ENCODE data around the gene LSAMP.

The LSAMP gene

DNA sequence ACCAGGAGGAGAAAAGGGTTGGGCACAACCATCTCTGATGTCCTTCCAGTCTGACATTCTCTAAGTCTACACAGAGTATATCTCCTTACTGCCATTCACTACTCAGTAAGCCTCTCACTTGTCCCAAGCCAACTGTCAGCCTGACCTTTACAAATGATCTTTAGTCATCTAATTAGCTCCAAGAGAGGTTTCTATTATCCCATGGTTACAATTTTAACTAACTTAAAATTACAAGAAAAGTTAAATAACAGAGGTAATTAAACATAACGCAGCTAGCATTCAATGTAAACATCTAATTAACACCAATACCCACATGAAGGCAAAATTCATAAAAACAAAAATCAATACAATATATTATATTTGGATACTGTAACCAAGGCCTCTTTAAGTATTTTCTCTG is 126.9 kb downstream of the LSAMP start:
- H3K36me3 ChIP-seq (ENCODE audit: insufficient read depth, low read length): no peaks in the 10 kb centered on the region
- H3K9ac ChIP-seq (ENCODE audit: low read depth, low read length): no peak overlapping the region
- no peaks in the 10 kb centered on the region for H3K9me3 ChIP-seq (ENCODE audit: control insufficient read depth, insufficient read depth, low read length)
- H3K4me1 ChIP-seq (ENCODE audit: insufficient read depth, low read length): no peaks in the 10 kb centered on the region; the same call in 1 of the 2 replicates

DNA sequence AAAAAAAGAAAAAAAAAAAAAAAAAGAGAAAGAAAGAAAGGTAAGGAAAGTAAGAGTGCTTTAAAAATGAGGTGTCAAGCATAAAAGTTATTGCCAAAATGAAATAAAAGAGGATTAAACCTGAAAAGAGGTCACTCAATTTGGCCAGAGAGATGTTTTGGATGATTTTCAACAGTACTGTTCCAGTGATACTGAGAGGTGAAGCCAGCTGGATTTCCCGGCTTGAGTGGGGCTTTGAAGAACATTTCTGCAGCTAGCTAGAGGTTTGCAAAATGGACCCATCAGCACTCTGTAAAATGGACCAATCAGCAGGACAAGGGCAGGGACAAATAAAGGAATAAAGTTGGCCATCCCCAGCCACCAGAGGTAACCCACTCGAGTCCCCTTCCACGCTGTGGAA is 128.5 kb downstream of the LSAMP start:
- Histone ChIP-seq H3K9ac (ENCODE audit: low read depth, low read length) (no peak overlapping the region), H3K9me3 (ENCODE audit: control insufficient read depth, insufficient read depth, low read length) (no peaks in the 10 kb centered on the region), H3K4me1 (ENCODE audit: insufficient read depth, low read length) (no peaks in the 10 kb centered on the region; the same call in 1 of the 2 replicates), H3K36me3 (ENCODE audit: insufficient read depth, low read length) (no peaks in the 10 kb centered on the region)

DNA sequence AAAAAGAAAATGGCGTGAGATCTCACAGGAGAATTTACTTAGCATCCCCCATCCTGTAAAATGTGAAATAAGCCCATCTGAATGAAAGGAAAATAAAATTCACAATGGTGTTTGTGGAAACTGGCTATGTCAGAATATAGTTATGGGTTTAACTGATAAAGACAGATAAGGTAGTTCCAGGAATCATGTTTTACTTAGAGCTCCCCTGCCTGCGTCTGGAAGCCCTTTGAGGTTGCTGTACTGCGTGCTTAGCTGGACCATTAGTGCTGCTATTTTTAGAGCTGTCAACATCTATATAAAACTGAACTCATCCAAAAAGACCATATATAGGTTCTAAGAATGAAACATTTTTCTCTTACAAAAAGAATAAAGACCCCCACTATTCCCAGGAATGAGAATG is 130.8 kb downstream of the LSAMP start:
- Histone ChIP-seq H3K4me1 (ENCODE audit: insufficient read depth, low read length) (no peaks in the 10 kb centered on the region; the same call in 1 of the 2 replicates), H3K36me3 (ENCODE audit: insufficient read depth, low read length) (no peaks in the 10 kb centered on the region), H3K9ac (ENCODE audit: low read depth, low read length) (no peak overlapping the region), H3K9me3 (ENCODE audit: control insufficient read depth, insufficient read depth, low read length) (no peaks in the 10 kb centered on the region)

DNA sequence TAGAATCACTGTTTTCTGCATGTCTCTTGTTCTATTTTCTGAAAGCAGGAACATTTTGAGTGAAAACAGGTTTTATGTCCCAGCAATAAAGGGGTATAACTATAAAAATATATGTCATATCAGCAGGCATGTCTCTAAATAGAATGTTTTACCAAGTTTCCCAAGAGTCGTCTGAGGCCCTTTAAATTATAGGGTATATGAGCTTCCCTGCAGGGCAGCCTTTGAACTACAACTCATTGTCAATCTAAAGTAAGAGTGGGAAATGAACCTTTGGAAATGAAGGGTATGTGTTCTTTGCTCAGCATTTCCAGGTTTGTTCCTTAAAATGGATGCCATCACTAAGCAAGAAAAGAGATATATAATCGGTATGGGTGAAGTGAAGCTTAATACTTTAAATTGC is 138.6 kb downstream of the LSAMP start:
- Histone ChIP-seq H3K36me3 (ENCODE audit: insufficient read depth, low read length) (no peaks in the 10 kb centered on the region), H3K9ac (ENCODE audit: low read depth, low read length) (no peak overlapping the region), H3K9me3 (ENCODE audit: control insufficient read depth, insufficient read depth, low read length) (no peaks in the 10 kb centered on the region), H3K4me1 (ENCODE audit: insufficient read depth, low read length) (no peaks in the 10 kb centered on the region; the same call in 1 of the 2 replicates)

DNA sequence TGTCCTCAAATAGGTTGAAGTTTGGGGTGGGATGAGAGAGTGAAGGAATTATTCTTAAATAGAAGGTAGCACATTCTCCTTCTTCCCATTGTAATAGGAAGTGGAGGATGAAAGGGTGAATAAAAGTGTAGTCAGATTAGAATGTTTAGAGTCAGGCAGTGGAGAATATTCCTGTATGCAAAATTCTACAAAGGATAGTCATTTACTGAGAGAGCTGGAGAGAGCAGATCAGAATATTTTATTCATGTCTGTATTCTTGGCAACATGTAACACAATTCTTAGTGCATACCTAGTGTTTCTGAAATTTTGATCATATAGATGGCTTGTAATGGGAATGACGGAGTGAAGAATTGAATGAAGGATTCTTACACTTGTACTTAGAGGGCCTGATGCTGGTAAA is 139.1 kb downstream of the LSAMP start:
- Histone ChIP-seq H3K9ac (ENCODE audit: low read depth, low read length) (no peak overlapping the region; the same call in 1 of the 2 replicates), H3K4me1 (ENCODE audit: insufficient read depth, low read length) (no peaks in the 10 kb centered on the region; the same call in 1 of the 2 replicates), H3K36me3 (ENCODE audit: insufficient read depth, low read length) (no peaks in the 10 kb centered on the region), H3K9me3 (ENCODE audit: control insufficient read depth, insufficient read depth, low read length) (no peaks in the 10 kb centered on the region)

DNA sequence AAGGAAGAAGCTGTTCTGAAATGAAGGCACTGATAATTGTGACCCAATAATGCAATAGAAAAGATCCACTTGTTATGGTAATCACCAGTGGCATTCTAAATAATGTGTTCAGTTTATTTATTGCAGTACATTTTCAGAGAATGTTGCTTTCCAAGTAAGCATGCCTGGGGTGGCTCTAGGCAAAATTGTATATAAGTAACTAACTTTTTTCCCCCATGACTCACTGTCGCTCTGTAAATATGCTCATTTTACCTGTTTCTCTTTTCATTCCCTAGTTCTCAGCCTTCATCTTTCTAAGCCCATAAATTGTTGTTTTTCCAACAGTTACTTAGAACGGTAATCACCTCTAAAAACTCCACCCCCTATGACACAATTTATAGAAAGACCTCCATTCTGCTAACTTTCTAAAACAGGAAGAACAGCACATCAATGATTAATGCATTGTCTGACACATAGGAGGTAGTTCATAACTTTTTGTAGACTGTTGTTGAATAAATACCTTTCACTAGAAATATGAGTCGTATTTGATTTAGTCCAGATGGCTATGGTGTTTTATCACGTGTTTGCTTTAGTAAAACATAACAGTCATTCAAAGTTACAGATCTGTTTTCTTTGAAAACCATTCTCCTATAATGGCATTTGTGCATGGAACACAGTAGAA is 143.1 kb downstream of the LSAMP start:
- Histone ChIP-seq H3K9ac (ENCODE audit: low read depth, low read length) (no peak overlapping the region), H3K4me1 (ENCODE audit: insufficient read depth, low read length) (peaks cover 5% of the 10 kb centered on the region), H3K9me3 (ENCODE audit: control insufficient read depth, insufficient read depth, low read length) (no peaks in the 10 kb centered on the region), H3K36me3 (ENCODE audit: insufficient read depth, low read length) (no peaks in the 10 kb centered on the region)

DNA sequence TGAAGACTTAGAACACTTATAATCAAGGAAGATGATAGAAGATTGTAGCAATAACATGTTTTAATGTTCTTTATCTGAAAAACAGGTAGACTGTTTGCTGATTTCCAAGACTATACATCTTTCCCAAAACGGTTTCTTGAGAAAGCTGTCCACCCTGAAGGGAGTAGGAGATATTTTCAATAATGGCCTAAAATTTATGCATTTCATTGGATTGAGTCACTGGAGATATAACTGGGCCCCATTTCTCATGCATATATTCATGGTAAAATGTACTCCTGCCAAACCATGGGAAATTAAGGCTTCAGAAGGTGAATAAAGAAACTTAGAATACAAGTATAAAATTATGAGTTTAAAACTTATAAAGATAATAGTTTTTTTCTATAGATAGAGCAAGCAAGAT is 143.9 kb downstream of the LSAMP start:
- H3K36me3 ChIP-seq (ENCODE audit: insufficient read depth, low read length): no peaks in the 10 kb centered on the region
- peaks cover 5% of the 10 kb centered on the region; the same call in 1 of the 2 replicates for H3K4me1 ChIP-seq (ENCODE audit: insufficient read depth, low read length)
- no peak overlapping the region for H3K9ac ChIP-seq (ENCODE audit: low read depth, low read length)
- H3K9me3 ChIP-seq (ENCODE audit: control insufficient read depth, insufficient read depth, low read length): no peaks in the 10 kb centered on the region

DNA sequence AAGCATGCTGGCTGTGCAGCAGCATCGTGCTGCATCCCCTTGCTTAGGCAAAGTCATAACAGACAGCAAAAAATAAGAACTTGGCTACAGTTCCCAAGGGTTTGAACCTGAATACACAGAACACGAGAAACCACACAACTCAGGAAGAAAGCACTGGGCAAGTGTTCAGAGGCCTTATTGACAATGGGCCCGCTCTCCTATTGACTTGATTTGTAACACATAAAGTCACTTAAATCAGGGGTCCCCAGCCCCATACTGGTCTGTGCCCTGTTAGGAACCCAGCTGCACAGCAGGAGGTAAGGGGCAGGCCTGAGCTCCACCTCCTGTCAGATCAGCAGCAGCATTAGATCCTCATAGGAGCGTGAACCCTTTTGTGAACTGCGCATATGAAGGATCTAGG is 145.1 kb downstream of the LSAMP start:
- Histone ChIP-seq H3K9me3 (ENCODE audit: control insufficient read depth, insufficient read depth, low read length) (no peaks in the 10 kb centered on the region), H3K4me1 (ENCODE audit: insufficient read depth, low read length) (peaks cover 5% of the 10 kb centered on the region; the same call in 1 of the 2 replicates), H3K9ac (ENCODE audit: low read depth, low read length) (no peak overlapping the region), H3K36me3 (ENCODE audit: insufficient read depth, low read length) (no peaks in the 10 kb centered on the region)

DNA sequence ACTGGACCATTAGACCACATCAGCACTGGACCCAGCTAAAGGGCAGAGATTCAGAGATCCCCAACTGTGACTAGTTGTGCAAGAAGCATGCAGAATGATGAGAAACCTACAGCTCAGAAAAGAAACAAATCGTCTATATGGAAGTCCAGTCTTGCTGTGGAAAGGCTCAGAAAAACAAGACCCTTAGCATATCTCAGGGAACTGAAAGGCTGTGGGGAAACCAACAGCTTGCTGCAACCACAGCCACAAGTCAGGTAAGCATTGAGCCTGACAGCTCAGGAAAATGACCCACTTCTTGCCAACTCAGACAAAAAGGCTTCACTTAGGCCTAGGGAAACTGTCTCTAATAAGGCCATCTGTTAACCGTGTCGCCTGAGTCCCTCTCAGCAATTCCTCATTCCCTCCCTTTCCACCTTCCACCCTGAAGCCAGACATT is 145.6 kb downstream of the LSAMP start:
- H3K9me3 ChIP-seq (ENCODE audit: control insufficient read depth, insufficient read depth, low read length): no peaks in the 10 kb centered on the region
- H3K36me3 ChIP-seq (ENCODE audit: insufficient read depth, low read length): no peaks in the 10 kb centered on the region
- H3K9ac ChIP-seq (ENCODE audit: low read depth, low read length): no peak overlapping the region
- peaks cover 5% of the 10 kb centered on the region; the same call in 1 of the 2 replicates for H3K4me1 ChIP-seq (ENCODE audit: insufficient read depth, low read length)

DNA sequence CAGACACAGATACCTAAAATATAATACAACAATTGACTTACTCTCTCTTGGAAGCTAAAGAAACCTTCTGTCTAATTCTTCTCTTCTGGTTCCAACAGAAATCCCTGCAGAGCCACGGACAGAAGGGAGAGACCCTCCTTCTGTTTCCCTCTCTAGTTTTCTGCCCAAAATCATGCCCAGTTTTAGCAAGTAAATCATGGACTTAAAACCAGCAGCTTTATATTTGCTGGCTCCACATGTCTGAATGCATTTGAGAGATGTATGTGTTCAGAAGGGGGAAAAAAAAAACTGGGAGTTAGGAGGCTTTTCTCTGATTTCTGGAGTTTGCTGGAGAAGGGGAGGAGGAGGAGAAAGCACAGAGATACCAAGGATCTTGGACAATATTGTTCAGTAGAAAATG is 147.1 kb downstream of the LSAMP start:
- peaks cover 5% of the 10 kb centered on the region; the same call in 1 of the 2 replicates for H3K4me1 ChIP-seq (ENCODE audit: insufficient read depth, low read length)

DNA sequence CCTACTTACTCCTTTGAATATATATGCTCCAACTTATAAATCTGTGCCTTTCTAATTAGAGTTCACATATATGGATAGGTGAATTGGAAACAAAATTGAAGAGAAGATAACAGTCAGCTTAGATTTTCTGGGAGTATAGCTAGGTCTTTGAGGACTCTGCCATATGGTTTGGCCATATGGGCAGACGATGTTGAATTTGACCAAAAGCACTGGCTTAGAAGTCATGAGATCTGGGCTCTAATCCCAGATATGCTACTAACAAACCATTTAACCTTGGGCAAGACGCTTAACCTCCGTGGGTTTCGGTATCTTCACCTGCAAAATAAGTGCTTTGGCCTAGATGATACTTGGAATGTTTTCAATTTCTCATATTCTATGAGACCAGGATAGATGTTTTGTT is 154.1 kb downstream of the LSAMP start:
- no peaks in the 10 kb centered on the region for H3K4me1 ChIP-seq (ENCODE audit: insufficient read depth, low read length)
- H3K9me3 ChIP-seq (ENCODE audit: control insufficient read depth, insufficient read depth, low read length): no peaks in the 10 kb centered on the region
- no peak overlapping the region for H3K9ac ChIP-seq (ENCODE audit: low read depth, low read length)
- H3K36me3 ChIP-seq (ENCODE audit: insufficient read depth, low read length): no peaks in the 10 kb centered on the region

More for the DNA sequence above, 147.1 kb downstream of the LSAMP start:
- no peak overlapping the region for H3K9ac ChIP-seq (ENCODE audit: low read depth, low read length)
- no peaks in the 10 kb centered on the region for H3K36me3 ChIP-seq (ENCODE audit: insufficient read depth, low read length)
- no peaks in the 10 kb centered on the region for H3K9me3 ChIP-seq (ENCODE audit: control insufficient read depth, insufficient read depth, low read length)

DNA sequence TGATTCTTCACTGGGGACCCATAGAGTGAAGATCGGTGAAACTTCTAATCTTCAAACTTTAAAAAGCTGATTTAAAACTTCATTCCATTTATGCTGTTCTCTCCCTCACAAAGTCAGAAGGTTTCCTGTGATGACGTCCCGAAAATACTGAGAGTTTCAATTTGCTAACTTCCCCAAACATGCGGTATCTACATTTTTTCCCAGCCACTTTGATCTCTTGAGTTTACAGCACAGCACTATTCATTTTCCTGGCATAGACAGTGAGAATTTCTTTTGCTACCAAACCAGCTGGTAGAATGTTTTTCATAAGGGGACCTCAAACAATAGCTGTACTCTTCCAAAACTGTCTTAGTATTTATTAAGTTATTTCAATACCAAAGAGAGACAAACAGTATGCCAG is 156.8 kb downstream of the LSAMP start:
- Histone ChIP-seq H3K4me1 (ENCODE audit: insufficient read depth, low read length) (no peaks in the 10 kb centered on the region), H3K9ac (ENCODE audit: low read depth, low read length) (no peak overlapping the region), H3K36me3 (ENCODE audit: insufficient read depth, low read length) (no peaks in the 10 kb centered on the region), H3K9me3 (ENCODE audit: control insufficient read depth, insufficient read depth, low read length) (no peaks in the 10 kb centered on the region)

DNA sequence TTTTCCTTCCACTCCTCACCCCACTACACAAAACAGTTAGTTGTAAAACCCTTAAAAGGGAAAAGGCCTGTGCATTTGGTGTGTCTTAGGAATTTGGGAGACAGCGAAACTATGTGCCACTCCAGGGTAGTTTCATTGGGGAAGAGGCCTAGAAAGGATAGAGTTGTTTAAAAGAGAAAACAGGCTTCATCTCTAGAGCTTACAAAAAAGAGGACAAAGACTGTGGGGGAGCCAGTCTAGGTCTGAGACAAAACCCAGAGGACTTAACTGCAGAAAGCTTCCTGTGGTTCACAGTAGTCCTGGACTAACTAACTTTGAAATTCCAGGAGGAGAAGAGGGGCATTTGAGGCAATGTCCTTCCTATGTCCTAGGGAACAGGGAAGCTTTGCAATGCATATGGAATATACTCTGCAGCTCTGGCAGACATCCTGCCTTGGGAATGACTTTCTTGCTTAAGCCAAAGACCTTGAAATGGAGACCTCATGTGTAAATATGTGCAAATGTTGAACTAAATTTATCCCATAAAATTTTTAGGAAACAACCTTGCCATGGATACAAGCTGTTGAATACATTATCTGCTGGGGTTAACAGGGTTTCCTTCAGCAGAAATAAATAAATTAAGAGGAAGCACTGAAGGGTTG is 159.4 kb downstream of the LSAMP start:
- no peaks in the 10 kb centered on the region for H3K9me3 ChIP-seq (ENCODE audit: control insufficient read depth, insufficient read depth, low read length)
- H3K9ac ChIP-seq (ENCODE audit: low read depth, low read length): no peak overlapping the region
- 0 out of 2 replicates have a peak, but pooled peaks cover under 1% of the 10 kb centered on the region for H3K4me1 ChIP-seq (ENCODE audit: insufficient read depth, low read length)
- no peaks in the 10 kb centered on the region for H3K36me3 ChIP-seq (ENCODE audit: insufficient read depth, low read length)

DNA sequence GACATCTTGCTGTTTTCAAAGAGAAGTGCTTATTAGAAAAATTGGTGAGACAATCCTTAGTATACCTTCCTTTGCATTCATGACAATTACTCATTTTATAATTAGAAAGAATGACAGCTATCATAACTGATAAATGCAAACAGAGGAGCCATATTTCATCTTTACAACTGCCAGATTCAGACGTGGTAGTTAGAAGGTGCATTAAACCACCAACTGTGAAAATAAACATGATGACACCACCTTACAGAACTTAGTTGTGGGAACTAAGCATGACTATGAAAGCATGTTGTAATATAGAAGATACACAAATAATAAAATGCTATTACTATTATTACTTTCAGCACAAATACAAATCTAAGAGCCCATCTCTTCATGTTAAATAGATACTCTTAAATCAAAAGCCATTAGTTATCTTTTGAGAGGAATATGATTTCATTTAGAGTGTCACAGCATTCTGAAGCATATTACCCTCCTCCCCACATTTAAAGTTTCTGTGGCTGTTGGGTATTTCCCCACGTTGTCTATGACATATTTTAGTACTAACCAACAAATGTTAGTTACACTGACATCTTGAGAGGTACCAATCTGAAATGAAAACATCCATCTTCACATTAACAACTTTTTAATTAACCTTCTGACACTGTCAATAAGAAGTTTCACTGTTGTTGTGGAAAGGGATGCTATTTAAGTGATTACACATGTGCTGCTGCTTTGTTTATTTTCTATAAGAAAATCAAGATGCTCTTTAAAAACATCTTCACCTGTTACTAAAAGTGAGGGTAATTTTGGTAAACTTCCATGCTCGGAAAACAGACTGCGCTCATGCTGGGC is 163.8 kb downstream of the LSAMP start:
- 0 out of 2 replicates have a peak, but pooled peaks cover 5% of the 10 kb centered on the region for H3K4me1 ChIP-seq (ENCODE audit: insufficient read depth, low read length)
- H3K9ac ChIP-seq (ENCODE audit: low read depth, low read length): no peak overlapping the region
- no peaks in the 10 kb centered on the region for H3K36me3 ChIP-seq (ENCODE audit: insufficient read depth, low read length)
- H3K9me3 ChIP-seq (ENCODE audit: control insufficient read depth, insufficient read depth, low read length): no peaks in the 10 kb centered on the region

Measured in ES-I3 (cell line).